HCT116 (cell line): ENCODE results near the gene UGT2A3. TPM values are rescaled to one million over a fixed set of nuclear protein-coding genes. Genes with fewer than 3 reads are reported as not detected.

Experiments used
- ATAC-seq: fragments of 200-7000 bp; cut with Tn5 transposase; 2 replicates; pipeline ENCODE4 v1.9.1; 2020; ENCODE audit warnings: mild to moderate bottlenecking, moderate library complexity
- BruUV-seq: library from RNA; stranded (reverse); fragments of 400-500 nt; replicated peaks from 2 replicates; lab custom pipeline; 2021; lab: Mats Ljungman, UMichigan
- CTCF ChIA-PET: fragments of 300-600 bp; sonication (Branson Sonifier 250); formaldehyde crosslinking; loops from one replicate; lab custom pipeline; 2021; ENCODE audit warnings: antibody characterized with exemption; lab: Charles Lee
- POLR2A ChIA-PET: fragments of 300-600, 350-600 bp; sonication (Branson Sonifier 250); formaldehyde crosslinking; loops from one replicate; lab custom pipeline; 2021; ENCODE audit warnings: antibody characterized with exemption; lab: Charles Lee
- RAD21 ChIA-PET, 2 experiments: fragments of 300-600 bp; sonication (Branson Sonifier 250); formaldehyde crosslinking; loops; one replicate each; lab custom pipeline; 2023; ENCODE audit warnings: low total read pairs in 2 of 2; ENCODE audit not compliant: uncharacterized antibody in 2 of 2, unreplicated experiment in 2 of 2, low non-redundant PET in 1 of 2; lab: Charles Lee
- DNase-seq: peaks from one replicate; pipeline ENCODE4 v3.0.0-alpha.2; 2010; ENCODE audit warnings: low read depth, low spot score
- H2AFZ ChIP-seq: fragments of 200-600 bp; shearing (Covaris generic), sonication (generic); 2 replicates; pipeline ENCODE4 v1.6.1; 2017; ENCODE audit warnings: low read depth, mixed run types, mixed read lengths, antibody characterized with exemption, low read length; ENCODE audit not compliant: poor library complexity, severe bottlenecking
- H3K27ac ChIP-seq: 2 replicates; pipeline ENCODE4 v1.5.1; 2012; ENCODE audit warnings: low read depth, low read length
- H3K27me3 ChIP-seq: fragments of 200-600 bp; sonication (generic); 2 replicates; pipeline ENCODE4 v1.6.1; 2016; ENCODE audit warnings: mixed run types, low read length, mixed read lengths; ENCODE audit not compliant: insufficient read depth
- H3K36me3 ChIP-seq, 2 experiments: fragments of 200-500 bp in 1 of 2; fragments of 200-600 bp in 1 of 2; sonication (Bioruptor generic) in 1 of 2; sonication (generic) in 1 of 2; 2 replicates each; pipeline versions ENCODE4 v1.5.1 to v1.6.1; 2014 to 2016; ENCODE audit warnings: low read length in 2 of 2, inconsistent platforms in 1 of 2, mixed read lengths in 1 of 2, mixed run types in 1 of 2; ENCODE audit not compliant: insufficient read depth in 2 of 2, control insufficient read depth in 1 of 2
- H3K4me1 ChIP-seq, 2 experiments: fragments of 200-600 bp in 1 of 2; sonication (generic) in 1 of 2; 2 replicates each; pipeline versions ENCODE4 v1.5.1 to v1.6.1; 2012 to 2017; ENCODE audit warnings: low read length in 2 of 2, inconsistent platforms in 1 of 2, mild to moderate bottlenecking in 1 of 2, mixed read lengths in 1 of 2, mixed run types in 1 of 2, moderate library complexity in 1 of 2; ENCODE audit not compliant: insufficient read depth in 2 of 2, control insufficient read depth in 1 of 2
- H3K4me2 ChIP-seq: fragments of 200-600 bp; sonication (generic); 2 replicates; pipeline ENCODE4 v1.6.1; 2017; ENCODE audit warnings: mixed run types, low read length, mixed read lengths
- H3K4me3 ChIP-seq, 2 experiments: fragments of 200-600 bp in 1 of 2; sonication (generic) in 1 of 2; replicated peaks in 1 of 2; 2 replicates each; pipeline ENCODE4 v1.5.1; 2011 to 2016; ENCODE audit warnings: low read length in 2 of 2, control low read depth in 1 of 2, low read depth in 1 of 2, mild to moderate bottlenecking in 1 of 2, mixed read lengths in 1 of 2, mixed run types in 1 of 2
- H3K79me2 ChIP-seq: fragments of 200-600 bp; sonication (generic); 2 replicates; pipeline ENCODE4 v1.6.1; 2017; ENCODE audit warnings: mild to moderate bottlenecking, mixed run types, low read length, moderate library complexity, mixed read lengths; ENCODE audit not compliant: insufficient read depth
- H3K9ac ChIP-seq: fragments of 200-600 bp; sonication (generic); 2 replicates; pipeline ENCODE4 v1.6.1; 2016; ENCODE audit warnings: low read length, mixed read lengths
- H3K9me2 ChIP-seq: fragments of 200-600 bp; sonication (generic), shearing (Covaris generic); 2 replicates; pipeline ENCODE4 v1.6.1; 2017; ENCODE audit warnings: mixed run types, mild to moderate bottlenecking, moderate library complexity; ENCODE audit not compliant: insufficient read depth
- H3K9me3 ChIP-seq, 2 experiments: fragments of 200-500 bp in 1 of 2; fragments of 200-600 bp in 1 of 2; sonication (Bioruptor generic) in 1 of 2; sonication (generic) in 1 of 2; 2 replicates each; pipeline ENCODE4 v1.6.1; 2014 to 2017; ENCODE audit warnings: low read length in 2 of 2, mixed read lengths in 2 of 2, inconsistent platforms in 1 of 2, low read depth in 1 of 2, mild to moderate bottlenecking in 1 of 2, mixed run types in 1 of 2, moderate library complexity in 1 of 2; ENCODE audit not compliant: control insufficient read depth in 1 of 2, insufficient read depth in 1 of 2
- H4K20me1 ChIP-seq: fragments of 200-600 bp; sonication (generic), shearing (Covaris generic); 2 replicates; pipeline ENCODE4 v1.6.1; 2017; ENCODE audit warnings: mixed run types, mild to moderate bottlenecking, moderate library complexity; ENCODE audit not compliant: insufficient read depth
- MAX ChIP-seq: IDR thresholded peaks from 2 replicates; pipeline ENCODE4 v1.6.1; 2012
- POLR2A ChIP-seq: IDR thresholded peaks from 2 replicates; pipeline ENCODE4 v1.7.0; 2011; ENCODE audit warnings: borderline replicate concordance; ENCODE audit not compliant: insufficient read depth, insufficient read length; ENCODE audit errors: extremely low read depth
- POLR2AphosphoS5 ChIP-seq: IDR thresholded peaks from 2 replicates; pipeline ENCODE4 v1.6.1; 2011; ENCODE audit warnings: mild to moderate bottlenecking, low read depth, low read length, moderate library complexity
- REST ChIP-seq: IDR thresholded peaks from 2 replicates; pipeline ENCODE4 v1.6.1; 2012; ENCODE audit warnings: low read depth
- SP1 ChIP-seq: IDR thresholded peaks from 2 replicates; pipeline ENCODE4 v1.6.1; 2012; ENCODE audit warnings: low read depth
- ZBTB33 ChIP-seq: IDR thresholded peaks from 2 replicates; pipeline ENCODE4 v1.6.1; 2011; ENCODE audit warnings: mild to moderate bottlenecking, low read length, moderate library complexity; ENCODE audit not compliant: insufficient replicate concordance; ENCODE audit errors: extremely low read depth
- intact Hi-C: fragments of 100-400 bp; cut with micrococcal nuclease; formaldehyde crosslinking; loops from 2 replicates; pipeline ENCODE4 v1.10.0; 2022
- total RNA-seq: library from RNA; stranded (reverse); gene quantifications from one replicate; pipeline ENCODE4 v1.2.1, GENCODE V29; 2021; ENCODE audit not compliant: unreplicated experiment

Gene UGT2A3
- total RNA-seq, 1 experiment from 2014 or later, result not detected

GRCh38 chr4:68948044-68948743 lies 3.4 kb downstream of the UGT2A3 start:
- POLR2A ChIA-PET, result no interaction called here
- H3K27ac ChIP-seq, result no peak overlapping the region
- BruUV-seq, result no TSS peak
- H3K9ac ChIP-seq, result no peak overlapping the region
- H3K4me2 ChIP-seq, result no peak overlapping the region
- H3K36me3 ChIP-seq, result no peaks in the 10 kb centered on the region
- no peaks in the 10 kb centered on the region for H3K9me3 ChIP-seq
- DNase-seq (no peak), ATAC-seq (no peak)
- H3K9me2 ChIP-seq, result no peaks in the 10 kb centered on the region
- no peaks in the 10 kb centered on the region for H3K27me3 ChIP-seq
- intact Hi-C loops, result no loop called here
- CTCF ChIA-PET, result no interaction called here
- no peaks in the 10 kb centered on the region for H3K4me1 ChIP-seq
- H3K79me2 ChIP-seq, result no peaks in the 10 kb centered on the region
- H4K20me1 ChIP-seq, result no peaks in the 10 kb centered on the region
- H3K4me3 ChIP-seq, result no peak overlapping the region
- RAD21 ChIA-PET, result no interaction called here
- TF ChIP-seq POLR2A (no peak), POLR2AphosphoS5 (no peak), REST (no peak), MAX (no peak), SP1 (no peak), ZBTB33 (no peak)
- H2AFZ ChIP-seq, result no peak overlapping the region
